HepG2 (cell line): Measurements from ENCODE around the gene ULK4.
"Not testable (repeated sequence)": the region's sequence is repeated elsewhere in the genome, so short reads cannot be mapped to it uniquely, and the experiment has no call there.

Experiments used
- E2F1 ChIP-seq: sonication (generic); formaldehyde crosslinking; IDR thresholded peaks from 2 replicates; pipeline ENCODE4 v1.5.0; 2020; ENCODE audit warnings: missing genetic modification reagents
- FOXJ3 ChIP-seq: sonication (generic); formaldehyde crosslinking; IDR thresholded peaks from 2 replicates; pipeline ENCODE4 v1.4.0; 2020; ENCODE audit warnings: missing genetic modification reagents, mild to moderate bottlenecking, borderline replicate concordance
- POLR2A ChIP-seq, 2 experiments: IDR thresholded peaks; 2 replicates each; pipeline ENCODE4 v1.6.1; 2011; ENCODE audit warnings: low read depth in 2 of 2, low read length in 2 of 2, mild to moderate bottlenecking in 1 of 2, moderate library complexity in 1 of 2; ENCODE audit not compliant: insufficient read depth in 1 of 2
- RORA ChIP-seq: sonication (generic); formaldehyde crosslinking; IDR thresholded peaks from 2 replicates; pipeline ENCODE4 v1.5.0; 2020; ENCODE audit warnings: mild to moderate bottlenecking, missing genetic modification reagents, moderate library complexity
- SKIL ChIP-seq: sonication (generic); formaldehyde crosslinking; IDR thresholded peaks from 2 replicates; pipeline ENCODE4 v1.8.0; 2022; ENCODE audit warnings: missing genetic modification reagents, mild to moderate bottlenecking, moderate library complexity, borderline replicate concordance
- ZBTB21 ChIP-seq: sonication (generic); formaldehyde crosslinking; IDR thresholded peaks from 2 replicates; pipeline ENCODE4 v1.4.0; 2020; ENCODE audit warnings: missing genetic modification reagents
- ZNF263 ChIP-seq: sonication (generic); formaldehyde crosslinking; IDR thresholded peaks from 2 replicates; pipeline ENCODE4 v1.4.0; 2020; ENCODE audit warnings: missing genetic modification reagents
- TF ChIP-seq, protein P1 (sequence below): IDR thresholded peaks from 2 replicates; pipeline ENCODE4 v1.6.1; 2012; ENCODE audit warnings: inconsistent platforms

DNA sequence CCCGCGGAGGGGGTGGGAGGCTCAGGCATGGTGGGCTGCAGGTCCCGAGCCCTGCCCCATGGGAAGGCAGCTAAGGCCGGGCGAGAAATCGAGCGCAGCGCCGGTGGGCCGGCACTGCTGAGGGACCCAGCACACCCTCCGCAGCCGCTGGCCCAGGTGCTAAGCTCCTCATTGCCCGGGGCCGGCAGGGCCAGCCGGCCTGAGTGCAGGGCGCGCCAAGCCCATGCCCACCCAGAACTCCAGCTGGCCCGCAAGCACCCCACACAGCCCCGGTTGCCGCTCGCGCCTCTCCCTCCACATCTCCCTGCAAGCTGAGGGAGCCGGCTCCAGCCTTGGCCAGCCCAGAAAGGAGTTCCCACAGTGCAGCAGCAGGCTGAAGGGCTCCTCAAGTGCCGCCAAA lies 117.6 kb downstream of the ULK4 start:
- not testable (repeated sequence) for TF ChIP-seq POLR2A (IDR thresholded peaks at IDR 0.05; ENCODE audit: insufficient read depth in 1 of 2, low read depth in 2 of 2, low read length in 2 of 2); FOXJ3; ZNF263 (CRISPR knock-in tag); ZBTB21 (CRISPR knock-in tag); SKIL; RORA; E2F1
- TF ChIP-seq, protein P1, sequence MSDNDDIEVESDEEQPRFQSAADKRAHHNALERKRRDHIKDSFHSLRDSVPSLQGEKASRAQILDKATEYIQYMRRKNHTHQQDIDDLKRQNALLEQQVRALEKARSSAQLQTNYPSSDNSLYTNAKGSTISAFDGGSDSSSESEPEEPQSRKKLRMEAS, result not testable (repeated sequence)
